GM18505 (cell line): ENCODE data around the gene OR13A1.
"Not testable (repeated sequence)": the region's sequence is repeated elsewhere in the genome, so short reads cannot be mapped to it uniquely, and the experiment has no call there.

Source experiments
- ATAC-seq: cut with Tn5 transposase; IDR thresholded peaks from one replicate; pipeline ENCODE4 v1.9.1; 2021; ENCODE audit not compliant: unreplicated experiment
- POLR2A ChIP-seq: IDR thresholded peaks from 4 replicates; pipeline ENCODE4 v1.6.1; 2011; ENCODE audit warnings: borderline replicate concordance; ENCODE audit not compliant: insufficient read depth, insufficient read length; ENCODE audit errors: extremely low read depth

Gene OR13A1

GRCh38 chr10:45313264-45313873 lies 2.0 kb downstream of the OR13A1 start:
- no peak for ATAC-seq
- no peak for TF ChIP-seq POLR2A

GRCh38 chr10:45308707-45309106 lies 6.7 kb downstream of the OR13A1 start:
- no peak for TF ChIP-seq POLR2A
- ATAC-seq, result no peak

DNA sequence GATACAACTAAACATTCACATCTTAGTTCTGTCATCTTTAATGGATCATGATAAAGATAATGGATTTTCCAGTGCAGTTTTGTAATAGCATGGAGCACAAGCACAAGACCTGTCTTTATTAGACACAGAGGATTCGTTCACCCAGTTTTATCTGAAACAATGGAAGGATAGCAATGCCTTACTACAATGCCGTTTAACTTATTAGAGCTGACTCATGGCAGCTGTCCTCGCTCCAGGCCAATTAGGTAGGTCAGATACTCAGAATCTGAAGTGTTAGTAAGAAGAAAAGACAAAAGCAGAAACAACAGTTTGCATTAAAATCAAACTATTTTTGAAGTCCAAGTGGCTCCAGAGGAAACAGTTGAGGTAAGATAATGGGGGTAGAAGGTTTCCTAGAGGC lies 12.8 kb downstream of the OR13A1 start:
- ATAC-seq, result no peak
- no peak for TF ChIP-seq POLR2A

GRCh38 chr10:45298341-45298955 lies 17.0 kb downstream of the OR13A1 start:
- not testable (repeated sequence) for ATAC-seq

- no peak for ATAC-seq
- TF ChIP-seq POLR2A, result no peak
Observed at GRCh38 chr10:45294681-45295080, 20.7 kb downstream of the OR13A1 start.

DNA sequence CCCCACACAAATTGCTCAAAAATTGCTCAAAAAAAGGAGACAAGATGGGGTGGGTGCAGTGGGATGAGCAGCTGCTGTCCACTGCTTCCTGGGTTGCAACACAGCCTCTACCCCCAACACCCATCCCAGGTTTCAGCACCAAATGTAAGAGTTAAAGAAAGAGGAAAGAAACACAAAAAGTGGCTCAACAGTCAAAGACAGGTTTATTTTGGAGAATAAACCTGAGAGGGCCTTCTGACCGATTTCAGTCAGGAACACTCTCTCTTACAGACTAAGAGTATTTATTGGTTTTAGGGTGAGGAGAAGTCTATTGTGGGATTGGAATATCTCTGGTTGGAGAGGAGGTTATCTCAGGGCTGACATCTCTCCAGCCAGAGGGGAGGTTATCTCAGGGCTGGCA lies 28.4 kb downstream of the OR13A1 start:
- ATAC-seq, result no peak
- no peak for TF ChIP-seq POLR2A

GRCh38 chr10:45282061-45282460 lies 33.3 kb downstream of the OR13A1 start:
- TF ChIP-seq POLR2A, result no peak
- ATAC-seq, result no peak

DNA sequence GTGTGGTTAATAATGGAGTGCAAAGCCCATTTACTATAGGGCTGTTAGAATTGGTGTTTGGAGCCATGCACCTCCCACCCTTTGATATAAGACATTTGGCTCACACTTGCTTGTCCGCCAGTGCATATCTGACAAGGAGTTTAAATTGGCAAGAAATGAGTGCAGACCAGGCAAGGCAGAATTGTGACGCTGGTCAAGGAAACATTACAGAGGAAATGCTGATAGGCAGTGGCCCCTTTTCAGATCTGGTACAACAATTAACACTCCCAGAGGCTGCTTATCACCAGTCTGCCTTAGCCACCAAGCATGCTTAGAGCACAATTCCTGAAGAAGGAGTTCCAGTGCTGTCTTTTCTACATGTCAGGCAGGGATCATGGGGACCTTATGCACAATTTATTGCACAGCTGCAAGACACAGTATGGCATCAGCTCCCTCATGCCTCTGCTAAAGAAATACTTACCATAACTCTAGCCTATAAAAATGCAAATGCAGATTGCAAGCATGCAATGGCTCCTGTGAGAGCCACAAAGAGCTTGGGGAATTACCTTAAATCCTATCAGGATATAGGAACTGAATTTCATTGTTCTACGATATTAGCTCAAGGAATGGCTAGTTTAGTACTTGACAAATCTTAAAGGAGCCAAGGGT lies 35.2 kb downstream of the OR13A1 start:
- no peak for ATAC-seq
- TF ChIP-seq POLR2A, result no peak

DNA sequence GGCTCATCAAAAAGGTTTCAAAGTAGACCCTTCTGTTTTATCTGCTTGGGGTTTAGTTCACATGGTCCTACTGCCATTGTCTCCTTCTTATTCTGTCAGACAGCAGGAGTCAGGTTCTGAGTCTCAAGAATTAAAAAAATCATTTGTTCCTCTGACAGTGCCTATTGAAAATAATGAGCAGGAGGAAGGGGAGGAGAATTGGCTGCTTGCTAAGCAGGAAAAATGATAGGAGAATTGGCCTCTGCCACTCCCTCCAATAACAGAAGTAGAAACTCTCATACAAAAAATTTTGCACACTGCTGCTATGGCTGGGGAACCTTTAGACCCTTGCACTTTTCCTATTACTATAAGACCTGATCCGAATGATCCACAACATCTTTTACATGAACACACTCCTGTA lies 35.7 kb downstream of the OR13A1 start:
- ATAC-seq, result no peak
- no peak for TF ChIP-seq POLR2A

- TF ChIP-seq POLR2A, result no peak
- no peak for ATAC-seq
Observed at GRCh38 chr10:45278860-45279498, 36.4 kb downstream of the OR13A1 start.

DNA sequence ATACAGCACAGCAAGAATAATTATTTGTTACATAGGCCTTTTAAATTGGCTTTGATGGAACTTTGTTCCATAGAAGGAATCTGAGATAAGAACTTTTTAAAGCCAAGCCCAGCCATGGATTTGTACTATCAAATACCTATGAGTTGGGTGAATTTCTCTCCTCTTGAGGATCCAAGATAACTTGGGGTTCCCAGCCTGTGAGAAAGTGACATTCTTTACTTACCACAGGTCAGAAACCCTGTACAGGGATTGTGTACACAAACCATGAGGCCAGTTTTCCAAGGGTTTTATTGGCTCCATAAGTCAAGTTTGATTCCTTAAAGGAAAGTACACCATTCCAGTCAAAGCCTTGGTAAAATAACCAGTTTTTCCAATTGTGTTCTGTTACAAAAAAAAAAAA lies 39.3 kb downstream of the OR13A1 start:
- ATAC-seq, result not testable (repeated sequence)

DNA sequence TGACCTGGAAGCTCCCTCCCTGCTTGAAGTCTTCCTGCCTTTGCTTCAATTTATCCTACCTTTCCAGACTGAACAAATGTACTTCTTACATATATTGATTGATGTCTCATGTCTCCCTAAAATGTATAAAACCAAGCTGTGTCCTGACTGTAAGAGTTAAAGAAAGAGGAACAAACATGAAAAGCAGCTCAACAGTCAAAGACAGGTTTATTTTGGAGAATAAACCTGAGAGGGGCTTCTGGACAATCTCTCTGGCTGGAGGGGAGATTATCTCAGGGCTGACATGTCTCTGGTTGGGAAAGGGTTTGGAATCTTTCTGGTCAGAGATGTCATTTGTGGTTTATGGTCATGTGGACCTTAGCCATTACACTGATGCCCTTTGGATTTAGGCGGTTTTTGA lies 41.0 kb downstream of the OR13A1 start:
- ATAC-seq, result no peak
- TF ChIP-seq POLR2A, result no peak

DNA sequence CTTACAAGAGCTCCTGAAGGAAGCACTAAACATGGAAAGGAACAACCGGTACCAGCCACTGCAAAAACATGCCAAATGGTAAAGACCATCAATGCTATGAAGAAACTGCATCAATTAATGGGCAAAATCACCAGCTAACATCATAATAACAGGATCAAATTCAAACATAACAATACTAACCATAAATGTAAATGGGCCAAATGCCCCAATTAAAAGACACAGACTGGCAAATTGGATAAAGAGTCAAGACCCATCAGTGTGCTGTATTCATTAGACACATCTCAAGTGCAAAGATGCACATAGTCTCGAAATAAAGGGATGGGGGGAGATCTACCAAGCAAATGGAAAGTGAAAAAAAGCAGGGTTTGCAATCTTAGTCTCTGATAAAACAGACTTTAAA lies 47.6 kb downstream of the OR13A1 start:
- not testable (repeated sequence) for ATAC-seq

- TF ChIP-seq POLR2A, result no peak
- ATAC-seq, result no peak
Observed at GRCh38 chr10:45265996-45266395, 49.4 kb downstream of the OR13A1 start.
